Measurements from ENCODE around the gene SLC37A1.

DNA sequence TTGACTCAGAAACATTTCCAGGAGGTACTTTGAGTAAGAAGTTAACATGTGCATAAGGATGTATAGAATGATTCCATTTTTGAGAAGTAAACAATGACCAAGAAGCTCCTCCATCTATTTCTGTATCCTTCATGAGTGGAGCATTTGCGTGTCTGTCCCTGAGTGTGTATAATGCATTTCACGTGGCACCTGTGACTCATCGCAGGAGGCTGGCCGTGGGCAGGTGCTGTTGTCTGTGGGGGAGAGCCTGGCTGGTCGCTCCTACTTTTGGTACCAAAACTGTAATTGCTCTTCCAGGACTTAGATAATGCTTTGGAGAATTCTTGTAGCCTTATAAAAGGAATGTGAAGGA lies 16.5 kb downstream of the SLC37A1 start:
- TF ChIP-seq, protein P1, sequence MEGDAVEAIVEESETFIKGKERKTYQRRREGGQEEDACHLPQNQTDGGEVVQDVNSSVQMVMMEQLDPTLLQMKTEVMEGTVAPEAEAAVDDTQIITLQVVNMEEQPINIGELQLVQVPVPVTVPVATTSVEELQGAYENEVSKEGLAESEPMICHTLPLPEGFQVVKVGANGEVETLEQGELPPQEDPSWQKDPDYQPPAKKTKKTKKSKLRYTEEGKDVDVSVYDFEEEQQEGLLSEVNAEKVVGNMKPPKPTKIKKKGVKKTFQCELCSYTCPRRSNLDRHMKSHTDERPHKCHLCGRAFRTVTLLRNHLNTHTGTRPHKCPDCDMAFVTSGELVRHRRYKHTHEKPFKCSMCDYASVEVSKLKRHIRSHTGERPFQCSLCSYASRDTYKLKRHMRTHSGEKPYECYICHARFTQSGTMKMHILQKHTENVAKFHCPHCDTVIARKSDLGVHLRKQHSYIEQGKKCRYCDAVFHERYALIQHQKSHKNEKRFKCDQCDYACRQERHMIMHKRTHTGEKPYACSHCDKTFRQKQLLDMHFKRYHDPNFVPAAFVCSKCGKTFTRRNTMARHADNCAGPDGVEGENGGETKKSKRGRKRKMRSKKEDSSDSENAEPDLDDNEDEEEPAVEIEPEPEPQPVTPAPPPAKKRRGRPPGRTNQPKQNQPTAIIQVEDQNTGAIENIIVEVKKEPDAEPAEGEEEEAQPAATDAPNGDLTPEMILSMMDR (IDR thresholded peaks at IDR 0.05; ENCODE audit: insufficient read depth, low read length), result no peak
- TF ChIP-seq GABPA (IDR thresholded peaks at IDR 0.05; ENCODE audit: low read depth) (no peak), POLR2AphosphoS5 (IDR thresholded peaks at IDR 0.05; ENCODE audit: low read depth) (no peak)
